HepG2 (cell line): Measurements from ENCODE around the gene NNAT. TPM values are rescaled to one million over a fixed set of nuclear protein-coding genes. Genes with fewer than 3 reads are reported as not detected.
A peak's percentile ranks its signal among the peaks of the same experiment; 100 is the strongest.
"Not testable (repeated sequence)": the region's sequence is repeated elsewhere in the genome, so short reads cannot be mapped to it uniquely, and the experiment has no call there.

Source experiments
- ATAC-seq: fragments of 200-7000 bp; cut with Tn5 transposase; 3 replicates; pipeline ENCODE4 v1.9.1; 2020; ENCODE audit warnings: mild to moderate bottlenecking, moderate library complexity
- BruUV-seq: library from RNA; stranded (reverse); fragments of 400-500 nt; replicated peaks from 2 replicates; lab custom pipeline; 2021; lab: Mats Ljungman, UMichigan
- CTCF ChIA-PET: fragments of 300-600 bp; formaldehyde crosslinking; extraction: SDS; loops from one replicate; lab custom pipeline; 2021; ENCODE audit warnings: low total read pairs, inconsistent platforms, low intra/inter-chr PET ratio; lab: Yijun Ruan, JAX
- POLR2A ChIA-PET: fragments of 350-600 bp; sonication (Branson Sonifier 250); formaldehyde crosslinking; loops from one replicate; lab custom pipeline; 2020; ENCODE audit warnings: antibody characterized with exemption, inconsistent platforms; lab: Yijun Ruan, JAX
- DNase-seq: peaks from one replicate; pipeline ENCODE4 v3.0.0-alpha.2; 2015; ENCODE audit warnings: low spot score
- FAIRE-seq: peaks from 3 replicates; lab custom pipeline; 2011; peaks lifted over from hg19 to GRCh38; lab: Jason Lieb, UNC
- H2AFZ ChIP-seq: one replicate; pipeline ENCODE4 v1.6.1; 2011; ENCODE audit warnings: low read length, inconsistent platforms
- H3K27ac ChIP-seq: fragments of 300-600 bp; 3 replicates; pipeline ENCODE4 v1.8.0; 2011; ENCODE audit warnings: mixed run types, mild to moderate bottlenecking, mixed read lengths, low read length, inconsistent platforms; ENCODE audit not compliant: insufficient read depth; ENCODE audit errors: extremely low read length
- H3K27me3 ChIP-seq, 2 experiments: fragments of 200-600 bp in 1 of 2; 2 replicates in 1 of 2; 3 replicates in 1 of 2; pipeline versions ENCODE4 v1.6.0 to v1.8.0; 2011; ENCODE audit warnings: low read length in 2 of 2, mild to moderate bottlenecking in 2 of 2, moderate library complexity in 2 of 2, inconsistent platforms in 1 of 2; ENCODE audit not compliant: insufficient read depth in 2 of 2, control insufficient read depth in 1 of 2
- H3K36me3 ChIP-seq, 2 experiments: fragments of 200-600 bp in 1 of 2; replicated peaks in 1 of 2; 2 replicates in 1 of 2; 3 replicates in 1 of 2; pipeline versions ENCODE4 v1.5.1 to v1.8.0; 2011; ENCODE audit warnings: low read length in 2 of 2, inconsistent platforms in 1 of 2; ENCODE audit not compliant: insufficient read depth in 2 of 2, control insufficient read depth in 1 of 2
- H3K4me1 ChIP-seq: 2 replicates; pipeline ENCODE4 v1.5.1; 2012; ENCODE audit warnings: low read length, inconsistent platforms; ENCODE audit not compliant: insufficient read depth
- H3K4me2 ChIP-seq: 2 replicates; pipeline ENCODE4 v1.6.0; 2011; ENCODE audit warnings: low read depth, low read length, inconsistent platforms
- H3K4me3 ChIP-seq, 3 experiments: fragments of 200-600 bp in 1 of 3; sonication (generic), shearing (Covaris generic) in 1 of 3; replicated peaks in 1 of 3; 2 replicates each; pipeline ENCODE4 v1.5.1; 2011 to 2016; ENCODE audit warnings: low read length in 3 of 3, inconsistent platforms in 2 of 3, low read depth in 2 of 3, mild to moderate bottlenecking in 2 of 3, control low read depth in 1 of 3, mixed read lengths in 1 of 3; ENCODE audit not compliant: insufficient read depth in 1 of 3
- H3K79me2 ChIP-seq: one replicate; pipeline ENCODE4 v1.6.1; 2011; ENCODE audit warnings: low read length, inconsistent platforms; ENCODE audit not compliant: insufficient read depth
- H3K9ac ChIP-seq: 2 replicates; pipeline ENCODE4 v1.6.0; 2011; ENCODE audit warnings: mild to moderate bottlenecking, low read depth, low read length, inconsistent platforms; ENCODE audit not compliant: insufficient read depth
- H3K9me3 ChIP-seq: 2 replicates; pipeline ENCODE4 v1.5.1; 2012; ENCODE audit warnings: mild to moderate bottlenecking, low read length
- H4K20me1 ChIP-seq: 2 replicates; pipeline ENCODE4 v1.6.0; 2011; ENCODE audit warnings: inconsistent platforms, mild to moderate bottlenecking, low read length, moderate library complexity; ENCODE audit not compliant: insufficient read depth
- ARID5B ChIP-seq: IDR thresholded peaks from 2 replicates; pipeline ENCODE4 v1.4.0; 2020; ENCODE audit warnings: mild to moderate bottlenecking, missing genetic modification reagents
- NBN ChIP-seq: fragments of 450-650 bp; conservative IDR thresholded peaks from 2 replicates; pipeline ENCODE4 v1.6.1; 2017
- PITX1 ChIP-seq: sonication (generic); formaldehyde crosslinking; IDR thresholded peaks from 2 replicates; pipeline ENCODE4 v1.5.1; 2020; ENCODE audit warnings: mild to moderate bottlenecking, missing genetic modification reagents
- RARA ChIP-seq: IDR thresholded peaks from 2 replicates; pipeline ENCODE4 v1.6.1; 2016; ENCODE audit warnings: missing genetic modification reagents, missing compliant biosample characterization
- SOX5 ChIP-seq: IDR thresholded peaks from 2 replicates; pipeline ENCODE4 v1.6.1; 2016; ENCODE audit warnings: borderline replicate concordance
- SOX6 ChIP-seq, 2 experiments: fragments of 450-650 bp in 1 of 2; sonication (generic) in 1 of 2; formaldehyde crosslinking in 1 of 2; IDR thresholded peaks; 2 replicates each; pipeline versions ENCODE4 v1.4.0 to v1.6.1; 2017 to 2020; ENCODE audit warnings: antibody characterized with exemption in 1 of 2, mild to moderate bottlenecking in 1 of 2, missing genetic modification reagents in 1 of 2
- ZFX ChIP-seq: sonication (generic); formaldehyde crosslinking; IDR thresholded peaks from 2 replicates; pipeline ENCODE4 v1.4.0; 2020; ENCODE audit warnings: mild to moderate bottlenecking, low read depth, missing genetic modification reagents, moderate library complexity
- ZNF335 ChIP-seq: sonication (generic); formaldehyde crosslinking; IDR thresholded peaks from 2 replicates; pipeline ENCODE4 v1.4.0; 2020; ENCODE audit warnings: missing genetic modification reagents
- ZNF337 ChIP-seq: sonication (generic); formaldehyde crosslinking; IDR thresholded peaks from 2 replicates; pipeline ENCODE4 v1.5.1; 2020; ENCODE audit warnings: missing genetic modification reagents, low read depth, mild to moderate bottlenecking, borderline replicate concordance
- ZNF383 ChIP-seq: sonication (generic); formaldehyde crosslinking; IDR thresholded peaks from 2 replicates; pipeline ENCODE4 v1.4.0; 2020; ENCODE audit warnings: missing genetic modification reagents, mild to moderate bottlenecking, borderline replicate concordance
- ZNF652 ChIP-seq: IDR thresholded peaks from 2 replicates; pipeline ENCODE4 v1.6.1; 2016; ENCODE audit warnings: low read depth, borderline replicate concordance
- ZNF780A ChIP-seq: sonication (generic); formaldehyde crosslinking; IDR thresholded peaks from 2 replicates; pipeline ENCODE4 v1.8.0; 2022; ENCODE audit warnings: mild to moderate bottlenecking, missing genetic modification reagents, moderate library complexity
- ZSCAN12 ChIP-seq: sonication (generic); formaldehyde crosslinking; IDR thresholded peaks from 2 replicates; pipeline ENCODE4 v1.9.0; 2021; ENCODE audit warnings: mild to moderate bottlenecking, missing genetic modification reagents
- WGBS: methylation state at CpG from one replicate; pipeline ENCODE4 v1.1.6; 2017; ENCODE audit warnings: low lambda C conversion rate; 5-methylcytosine and 5-hydroxymethylcytosine counted together
- in situ Hi-C: cut with HindIII; loops from 2 replicates; pipeline ENCODE4 v1.10.0; 2017; ENCODE audit warnings: low pct_unique_long_range_greater_than_20kb; ENCODE audit not compliant: extremely low pct_ligation_motif_present
- intact Hi-C: fragments of 100-400 bp; cut with micrococcal nuclease; formaldehyde crosslinking; loops from one replicate; pipeline ENCODE4 v1.10.0; 2022; ENCODE audit not compliant: unreplicated experiment
- polyA plus RNA-seq, 8 experiments: library from polyadenylated mRNA; depleted of rRNA in 3 of 8; stranded (reverse) in 7 of 8; unstranded in 1 of 8; fragments of >200 nt; fragmentation: Illumina TruSeq in 4 of 8; extraction: Trizol in 4 of 8; gene quantifications; 2 replicates each; pipeline versions ENCODE4 v1.2.1 to v1.2.3, GENCODE V29; 2011 to 2016; ENCODE audit warnings: low read depth in 4 of 8, missing spikeins in 1 of 8, mixed read lengths in 1 of 8; ENCODE audit not compliant: insufficient read depth in 1 of 8
- total RNA-seq, 5 experiments: library from RNA; depleted of rRNA; stranded (reverse); fragments of >200 nt; fragmentation: Illumina TruSeq; extraction: Trizol; gene quantifications; 2 replicates each; pipeline ENCODE4 v1.2.3, GENCODE V29; 2016; ENCODE audit warnings: low read depth in 1 of 5

NNAT gene
- total and polyA plus RNA-seq, 2 of the 13 experiments (the other 11 are each of a cell fraction or from before 2014, with no cell fraction given) = not detected

- TF ChIP-seq ZNF337 (no peak), ZNF335 (no peak), ZSCAN12 (CRISPR knock-in tag) (no peak)
Observed at GRCh38 chr20:37545516-37545915, 24.5 kb downstream of the NNAT start (continued).

GRCh38 chr20:37547912-37548311, 26.9 kb downstream of the NNAT start:
- TF ChIP-seq ZNF780A (CRISPR knock-in tag) = no peak
- TF ChIP-seq ZNF383 (CRISPR knock-in tag) = no peak
- no peak for TF ChIP-seq NBN
- DNase-seq (no peak), FAIRE-seq (no peak), ATAC-seq (no peak)
- Histone ChIP-seq H3K36me3 (no peaks in the 10 kb centered on the region), H3K27ac (no peak overlapping the region), H3K27me3 (no peaks in the 10 kb centered on the region; a peak in 1 of 5 replicates), H4K20me1 (no peaks in the 10 kb centered on the region), H3K4me1 (peaks cover 32% of the 10 kb centered on the region), H3K79me2 (no peaks in the 10 kb centered on the region), H3K4me3 (no peak overlapping the region), H2AFZ (no peak overlapping the region), H3K9ac (no peak overlapping the region), H3K9me3 (no peaks in the 10 kb centered on the region), H3K4me2 (no peak overlapping the region)
- no TSS peak for BruUV-seq
- ChIA-PET POLR2A (no interaction called here), CTCF (no interaction called here)
- intact Hi-C loops (no loop called here), in situ Hi-C loops (no loop called here)

DNA sequence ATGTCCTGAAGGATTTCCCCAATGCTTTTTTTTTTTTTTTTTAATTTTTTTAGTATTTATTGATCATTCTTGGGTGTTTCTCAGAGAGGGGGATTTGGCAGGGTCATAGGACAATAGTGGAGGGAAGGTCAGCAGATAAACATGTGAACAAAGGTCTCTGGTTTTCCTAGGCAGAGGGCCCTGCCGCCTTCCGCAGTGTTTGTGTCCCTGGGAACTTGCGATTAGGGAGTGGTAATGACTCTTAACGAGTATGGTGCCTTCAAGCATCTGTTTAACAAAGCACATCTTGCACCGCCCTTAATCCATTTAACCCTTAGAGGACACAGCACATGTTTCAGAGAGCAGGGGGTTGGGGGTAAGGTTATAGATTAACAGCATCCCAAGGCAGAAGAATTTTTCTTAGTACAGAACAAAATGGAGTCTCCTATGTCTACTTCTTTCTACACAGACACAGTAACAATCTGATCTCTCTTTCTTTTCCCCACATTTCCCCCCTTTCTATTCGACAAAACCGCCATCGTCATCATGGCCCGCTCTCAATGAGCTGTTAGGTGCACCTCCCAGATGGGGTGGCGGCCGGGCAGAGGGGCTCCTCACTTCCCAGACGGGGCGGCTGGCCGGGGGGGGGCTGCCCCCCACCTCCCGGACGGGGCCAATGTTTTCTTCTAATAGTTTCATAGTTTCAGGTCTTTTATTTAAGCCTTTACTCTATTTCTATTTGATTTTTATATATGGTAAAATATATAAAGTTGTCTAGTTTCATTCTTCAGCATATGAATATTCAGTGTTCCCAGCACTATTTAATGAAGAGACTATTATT, 29.3 kb downstream of the NNAT start:
- H3K4me3 ChIP-seq; H3K27me3 ChIP-seq; CTCF ChIA-PET; H2AFZ ChIP-seq; intact Hi-C loops; FAIRE-seq; H3K9me3 ChIP-seq; H3K36me3 ChIP-seq; H3K79me2 ChIP-seq; ATAC-seq; DNase-seq; H3K9ac ChIP-seq; H3K27ac ChIP-seq; H4K20me1 ChIP-seq; BruUV-seq; TF ChIP-seq SOX6 (IDR thresholded peaks at IDR 0.05): not testable (repeated sequence)
- H3K4me1 ChIP-seq = peaks cover 14% of the 10 kb centered on the region
- POLR2A ChIA-PET = interaction anchor here (0.6 to 0.7 kb wide), 2 partner anchors 9 to 360 kb away, joined by 3 read pairs; no protein-coding TSS in a partner anchor
- H3K4me2 ChIP-seq = peak overlapping the region; percentile 23; the same call in 1 of the 2 replicates
- 44% methylated on average over 16 of the region's 16 CpGs for WGBS
- in situ Hi-C loops = loop anchor here (25.0 kb wide), 1 partner anchor 662 kb away; no protein-coding TSS in a partner anchor
- TF ChIP-seq PITX1 (0 out of 2 replicates have a peak, but pooled peaks have one; percentile 35), ZFX (peak; percentile 35; the same call in 1 of the 2 replicates), RARA (CRISPR knock-in tag) (peak; percentile 25; the same call in 1 of the 2 replicates), SOX6 (CRISPR knock-in tag; IDR thresholded peaks at IDR 0.05) (peak; percentile 74), ARID5B (CRISPR knock-in tag) (peak; percentile 36; the same call in 1 of the 2 replicates), ZNF652 (peak; percentile 89), SOX5 (CRISPR knock-in tag) (peak; percentile 49; the same call in 1 of the 2 replicates)
